Right kidney (tissue), 1 donor: ENCODE results near the gene LUC7L.
"Not testable (repeated sequence)": the region's sequence is repeated elsewhere in the genome, so short reads cannot be mapped to it uniquely, and the experiment has no call there.

Source experiments
- DNase-seq: peaks from one replicate; pipeline ENCODE4 v3.0.0-alpha.2; 2016

LUC7L gene

DNA sequence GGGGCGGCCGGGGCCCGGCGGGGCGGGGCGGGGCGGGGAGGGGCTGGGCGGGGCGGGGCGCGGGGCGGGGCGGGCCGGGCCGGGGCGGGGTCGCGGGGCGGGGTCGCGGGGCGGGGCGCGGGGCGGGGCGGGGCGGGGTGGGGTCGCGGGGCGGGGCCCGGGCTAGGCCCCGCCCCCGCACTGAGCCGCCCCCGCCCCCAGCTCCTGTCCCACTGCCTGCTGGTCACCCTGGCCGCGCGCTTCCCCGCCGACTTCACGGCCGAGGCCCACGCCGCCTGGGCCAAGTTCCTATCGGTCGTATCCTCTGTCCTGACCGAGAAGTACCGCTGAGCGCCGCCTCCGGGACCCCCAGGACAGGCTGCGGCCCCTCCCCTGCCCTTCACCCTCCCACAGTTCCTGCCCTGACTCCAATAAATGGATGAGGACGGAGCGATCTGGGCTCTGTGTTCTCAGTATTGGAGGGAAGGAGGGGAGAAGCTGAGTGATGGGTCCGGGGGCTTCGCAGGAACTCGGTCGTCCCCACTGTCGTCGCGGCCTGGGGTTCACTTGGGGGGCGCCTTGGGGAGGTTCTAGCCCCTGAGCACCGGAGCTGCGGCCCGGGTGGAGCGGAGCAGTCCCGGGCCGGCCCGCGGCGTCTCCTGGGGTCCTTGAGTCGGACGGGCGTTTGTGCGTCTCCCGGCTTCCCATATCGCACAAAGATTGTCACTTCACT lies 64.3 kb downstream of the LUC7L start:
- no peak for DNase-seq

DNA sequence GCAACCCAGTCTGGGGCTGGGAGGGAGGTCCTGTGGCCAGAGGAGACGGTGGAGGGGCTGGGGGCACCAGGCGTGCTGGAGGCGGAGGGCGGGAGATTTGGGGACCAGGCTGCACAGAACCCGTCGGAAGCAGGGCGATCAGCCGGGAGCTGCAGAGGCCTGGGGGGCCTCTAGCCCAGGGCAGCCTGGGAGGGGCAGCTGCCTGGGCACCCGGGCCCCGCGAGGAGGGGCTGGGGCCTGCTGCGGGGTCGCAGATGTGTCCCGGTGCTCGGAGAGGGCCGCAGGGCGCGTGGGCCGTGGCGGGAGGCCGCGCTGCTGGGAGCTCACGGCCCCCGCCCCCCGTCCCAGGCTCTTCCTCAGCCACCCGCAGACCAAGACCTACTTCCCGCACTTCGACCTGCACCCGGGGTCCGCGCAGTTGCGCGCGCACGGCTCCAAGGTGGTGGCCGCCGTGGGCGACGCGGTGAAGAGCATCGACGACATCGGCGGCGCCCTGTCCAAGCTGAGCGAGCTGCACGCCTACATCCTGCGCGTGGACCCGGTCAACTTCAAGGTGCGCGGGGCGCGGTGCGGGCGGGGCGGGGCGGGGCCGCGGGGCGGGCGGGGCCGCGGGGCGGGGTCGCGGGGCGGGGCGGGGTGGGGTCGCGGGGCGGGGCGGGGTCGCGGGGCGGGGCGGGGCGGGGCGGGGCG lies 65.0 kb downstream of the LUC7L start:
- DNase-seq = not testable (repeated sequence)

DNA sequence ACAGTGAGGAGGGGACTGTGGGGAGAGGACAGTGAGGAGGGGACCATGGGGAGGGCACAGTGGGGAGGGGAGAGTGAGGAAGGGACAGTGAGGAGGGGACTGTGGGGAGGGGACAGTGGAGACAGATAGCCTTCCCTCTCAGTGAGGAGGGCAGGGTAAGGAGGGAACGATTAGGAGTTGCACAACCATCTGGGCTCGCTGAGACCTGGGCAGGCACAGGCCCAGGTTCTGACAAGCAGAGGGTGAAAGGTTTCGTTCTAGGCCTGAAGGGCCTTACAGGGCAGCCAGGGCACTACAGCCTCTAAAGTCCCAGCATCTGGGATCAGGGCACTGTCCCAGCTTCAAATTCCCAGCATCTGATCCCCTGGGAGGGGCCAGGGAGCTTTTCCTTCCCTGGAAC lies 65.6 kb downstream of the LUC7L start:
- DNase-seq = not testable (repeated sequence)

DNA sequence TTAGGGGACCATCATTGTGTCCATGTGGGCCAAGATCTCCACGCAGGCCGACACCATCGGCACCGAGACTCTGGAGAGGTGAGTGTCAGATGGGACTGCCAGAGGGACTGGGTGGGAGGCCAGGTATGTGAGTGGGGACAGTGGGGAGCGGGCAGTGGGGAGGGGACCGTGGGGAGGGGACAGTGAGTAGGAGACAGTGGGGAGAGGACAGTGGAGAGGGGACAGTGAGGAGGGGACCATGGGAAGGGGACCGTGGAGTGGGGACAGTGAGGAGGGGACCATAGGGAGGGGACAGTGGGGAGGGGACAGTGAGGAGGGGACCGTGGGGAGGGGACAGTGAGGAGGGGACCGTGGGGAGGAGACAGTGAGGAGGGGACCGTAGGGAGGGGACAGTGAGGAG lies 66.1 kb downstream of the LUC7L start:
- not testable (repeated sequence) for DNase-seq

DNA sequence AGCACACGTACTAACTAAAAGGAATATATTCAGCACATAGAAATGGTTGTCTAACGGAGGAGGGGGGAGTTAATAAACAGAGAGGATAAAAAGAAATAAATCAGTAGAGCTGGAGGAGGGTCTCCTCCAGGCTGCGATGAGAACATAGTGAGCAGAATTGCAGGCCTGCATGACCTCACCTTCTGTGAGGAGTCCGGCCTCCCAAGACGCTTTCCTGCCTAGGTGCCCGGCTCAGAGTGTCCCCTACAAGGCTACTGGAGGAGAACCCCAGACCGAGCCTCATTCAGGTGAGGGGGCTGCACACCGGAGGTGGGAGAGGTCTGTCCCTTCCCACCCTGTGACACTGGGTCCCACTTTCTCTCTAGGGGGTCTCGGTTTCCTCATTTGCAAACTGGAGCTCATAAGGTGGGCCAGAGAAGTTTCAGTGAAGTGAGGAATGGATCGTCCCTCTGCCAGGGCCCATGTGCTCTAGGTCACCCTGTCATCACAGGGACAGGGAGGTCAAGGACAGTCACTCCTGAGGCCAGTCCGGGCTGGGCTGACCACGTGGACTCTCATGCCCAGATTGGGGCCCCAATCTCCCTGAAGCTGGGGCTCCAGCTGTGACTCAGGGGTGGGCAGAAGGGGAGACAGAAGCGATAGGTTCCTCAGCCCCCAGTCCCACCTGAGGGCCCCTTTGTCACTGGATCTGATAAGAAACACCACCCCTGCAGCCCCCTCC lies 66.8 kb downstream of the LUC7L start:
- no peak for DNase-seq

DNA sequence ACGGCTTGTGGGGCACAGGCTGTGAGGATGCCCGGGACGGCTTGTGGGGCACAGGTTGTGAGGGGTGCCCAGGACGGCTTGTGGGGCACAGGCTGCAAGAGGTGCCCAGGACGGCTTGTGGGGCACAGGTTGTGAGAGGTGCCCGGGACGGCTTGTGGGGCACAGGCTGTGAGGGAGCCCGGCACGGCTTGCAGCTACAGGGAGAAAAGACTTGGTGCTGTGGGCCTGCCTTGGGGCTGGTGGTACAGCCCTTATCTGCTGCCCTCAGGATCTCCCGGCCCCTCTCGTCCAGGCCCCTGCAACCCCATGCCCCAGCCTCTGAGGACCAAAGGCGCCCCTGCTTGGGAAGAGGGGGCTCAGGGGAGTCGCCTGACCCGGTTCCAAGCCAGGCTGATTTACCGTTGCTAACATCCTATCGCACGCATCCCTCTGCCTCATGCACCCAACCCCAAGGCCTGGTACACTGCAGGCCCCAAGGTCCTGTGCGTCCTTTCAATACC lies 68.5 kb downstream of the LUC7L start:
- DNase-seq = no peak

DNA sequence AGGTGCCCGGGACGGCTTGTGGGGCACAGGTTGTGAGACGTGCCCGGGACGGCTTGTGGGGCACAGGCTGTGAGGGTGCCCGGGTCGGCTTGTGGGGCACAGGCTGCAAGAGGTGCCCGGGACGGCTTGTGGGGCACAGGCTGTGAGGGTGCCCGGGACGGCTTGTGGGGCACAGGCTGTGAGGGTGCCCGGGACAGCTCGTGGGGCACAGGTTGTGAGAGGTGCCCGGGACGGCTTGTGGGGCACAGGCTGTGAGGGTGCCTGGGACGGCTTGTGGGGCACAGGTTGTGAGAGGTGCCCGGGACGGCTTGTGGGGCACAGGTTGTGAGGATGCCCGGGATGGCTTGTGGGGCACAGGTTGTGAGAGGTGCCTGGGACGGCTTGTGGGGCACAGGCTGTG lies 69.0 kb downstream of the LUC7L start:
- not testable (repeated sequence) for DNase-seq

DNA sequence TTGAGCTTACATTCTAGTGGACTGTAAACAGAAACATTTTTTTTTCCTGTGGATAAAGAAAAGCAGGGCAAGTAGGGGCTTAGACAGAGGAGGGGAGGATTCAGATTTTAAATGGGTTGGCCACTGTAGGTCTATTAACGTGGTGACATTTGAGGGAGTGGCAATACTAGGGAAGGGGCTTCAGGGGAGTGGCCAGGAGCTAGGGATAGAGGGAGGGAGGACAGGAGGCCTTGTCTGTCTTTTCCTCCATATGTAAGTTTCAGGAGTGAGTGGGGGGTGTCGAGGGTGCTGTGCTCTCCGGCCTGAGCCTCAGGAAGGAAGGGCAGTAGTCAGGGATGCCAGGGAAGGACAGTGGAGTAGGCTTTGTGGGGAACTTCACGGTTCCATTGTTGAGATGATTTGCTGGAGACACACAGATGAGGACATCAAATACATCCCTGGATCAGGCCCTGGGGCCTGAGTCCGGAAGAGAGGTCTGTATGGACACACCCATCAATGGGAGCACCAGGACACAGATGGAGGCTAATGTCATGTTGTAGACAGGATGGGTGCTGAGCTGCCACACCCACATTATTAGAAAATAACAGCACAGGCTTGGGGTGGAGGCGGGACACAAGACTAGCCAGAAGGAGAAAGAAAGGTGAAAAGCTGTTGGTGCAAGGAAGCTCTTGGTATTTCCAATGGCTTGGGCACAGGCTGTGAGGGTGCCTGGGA lies 70.0 kb downstream of the LUC7L start:
- DNase-seq = no peak

DNA sequence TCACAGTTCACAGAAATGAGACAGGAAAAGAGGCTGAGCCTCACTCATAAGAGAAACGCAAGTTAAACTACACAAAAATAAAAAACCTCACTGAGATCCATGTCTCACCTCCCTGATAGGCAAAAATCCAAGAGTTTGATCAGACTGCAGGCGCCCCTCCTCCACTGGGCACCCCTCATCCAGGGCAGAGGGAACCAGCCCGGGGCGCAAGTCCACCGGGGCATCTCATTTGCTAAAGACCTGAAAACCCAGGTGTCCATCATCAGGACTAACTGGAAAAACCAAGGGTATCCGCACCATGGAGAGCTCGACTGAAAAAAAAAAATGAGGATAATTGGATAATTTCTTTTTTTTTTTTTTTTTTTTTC lies 74.2 kb downstream of the LUC7L start:
- no peak for DNase-seq

DNA sequence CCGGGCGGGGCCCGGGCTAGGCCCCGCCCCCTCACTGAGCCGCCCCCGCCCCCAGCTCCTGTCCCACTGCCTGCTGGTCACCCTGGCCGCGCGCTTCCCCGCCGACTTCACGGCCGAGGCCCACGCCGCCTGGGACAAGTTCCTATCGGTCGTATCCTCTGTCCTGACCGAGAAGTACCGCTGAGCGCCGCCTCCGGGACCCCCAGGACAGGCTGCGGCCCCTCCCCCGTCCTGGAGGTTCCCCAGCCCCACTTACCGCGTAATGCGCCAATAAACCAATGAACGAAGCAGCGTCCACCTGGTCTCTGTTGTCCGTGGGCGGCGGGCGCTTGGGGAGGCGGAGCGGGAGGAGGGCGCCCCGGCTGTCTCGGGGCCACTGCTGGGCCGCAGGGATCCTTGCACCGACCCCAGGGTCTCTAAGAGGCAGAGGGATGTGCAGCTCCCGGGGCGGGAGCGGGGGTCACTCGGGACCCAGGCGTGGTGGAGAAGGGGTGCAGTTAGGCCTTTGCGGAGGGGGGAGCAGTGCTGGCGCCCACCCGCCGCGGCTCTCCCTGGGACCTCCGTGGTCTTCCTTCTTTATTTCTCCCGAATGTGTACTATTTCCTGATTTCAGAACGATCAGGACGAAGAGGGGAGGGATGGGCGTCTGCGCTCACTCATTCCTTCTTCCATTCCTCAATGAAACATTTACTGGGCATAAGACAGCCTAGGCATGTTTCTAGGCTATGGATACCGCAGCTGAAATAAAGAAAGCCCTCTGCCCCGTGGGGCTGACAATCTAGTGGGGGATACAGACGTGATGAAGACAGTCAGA lies 74.8 kb downstream of the LUC7L start:
- DNase-seq = peak; percentile 52

DNA sequence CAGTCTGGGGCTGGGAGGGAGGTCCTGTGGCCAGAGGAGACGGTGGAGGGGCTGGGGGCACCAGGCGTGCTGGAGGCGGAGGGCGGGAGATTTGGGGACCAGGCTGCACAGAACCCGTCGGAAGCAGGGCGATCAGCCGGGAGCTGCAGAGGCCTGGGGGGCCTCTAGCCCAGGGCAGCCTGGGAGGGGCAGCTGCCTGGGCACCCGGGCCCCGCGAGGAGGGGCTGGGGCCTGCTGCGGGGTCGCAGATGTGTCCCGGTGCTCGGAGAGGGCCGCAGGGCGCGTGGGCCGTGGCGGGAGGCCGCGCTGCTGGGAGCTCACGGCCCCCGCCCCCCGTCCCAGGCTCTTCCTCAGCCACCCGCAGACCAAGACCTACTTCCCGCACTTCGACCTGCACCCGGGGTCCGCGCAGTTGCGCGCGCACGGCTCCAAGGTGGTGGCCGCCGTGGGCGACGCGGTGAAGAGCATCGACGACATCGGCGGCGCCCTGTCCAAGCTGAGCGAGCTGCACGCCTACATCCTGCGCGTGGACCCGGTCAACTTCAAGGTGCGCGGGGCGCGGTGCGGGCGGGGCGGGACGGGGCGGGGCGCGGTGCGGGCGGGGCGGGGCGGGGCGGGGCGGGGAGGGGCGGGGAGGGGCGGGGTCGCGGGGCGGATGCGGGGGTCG lies 75.6 kb downstream of the LUC7L start:
- DNase-seq = not testable (repeated sequence)

DNA sequence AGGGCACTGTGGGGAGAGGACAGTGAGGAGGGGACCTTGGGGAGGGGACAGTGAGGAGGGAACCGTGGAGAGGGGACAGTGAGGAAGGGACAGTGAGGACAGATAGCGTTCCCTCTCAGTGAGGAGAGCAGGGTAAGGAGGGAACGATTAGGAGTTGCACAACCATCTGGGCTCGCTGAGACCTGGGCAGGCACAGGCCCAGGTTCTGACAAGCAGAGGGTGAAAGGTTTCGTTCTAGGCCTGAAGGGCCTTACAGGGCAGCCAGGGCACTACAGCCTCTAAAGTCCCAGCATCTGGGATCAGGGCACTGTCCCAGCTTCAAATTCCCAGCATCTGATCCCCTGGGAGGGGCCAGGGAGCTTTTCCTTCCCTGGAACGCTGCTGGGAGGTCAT lies 76.1 kb downstream of the LUC7L start:
- not testable (repeated sequence) for DNase-seq

DNA sequence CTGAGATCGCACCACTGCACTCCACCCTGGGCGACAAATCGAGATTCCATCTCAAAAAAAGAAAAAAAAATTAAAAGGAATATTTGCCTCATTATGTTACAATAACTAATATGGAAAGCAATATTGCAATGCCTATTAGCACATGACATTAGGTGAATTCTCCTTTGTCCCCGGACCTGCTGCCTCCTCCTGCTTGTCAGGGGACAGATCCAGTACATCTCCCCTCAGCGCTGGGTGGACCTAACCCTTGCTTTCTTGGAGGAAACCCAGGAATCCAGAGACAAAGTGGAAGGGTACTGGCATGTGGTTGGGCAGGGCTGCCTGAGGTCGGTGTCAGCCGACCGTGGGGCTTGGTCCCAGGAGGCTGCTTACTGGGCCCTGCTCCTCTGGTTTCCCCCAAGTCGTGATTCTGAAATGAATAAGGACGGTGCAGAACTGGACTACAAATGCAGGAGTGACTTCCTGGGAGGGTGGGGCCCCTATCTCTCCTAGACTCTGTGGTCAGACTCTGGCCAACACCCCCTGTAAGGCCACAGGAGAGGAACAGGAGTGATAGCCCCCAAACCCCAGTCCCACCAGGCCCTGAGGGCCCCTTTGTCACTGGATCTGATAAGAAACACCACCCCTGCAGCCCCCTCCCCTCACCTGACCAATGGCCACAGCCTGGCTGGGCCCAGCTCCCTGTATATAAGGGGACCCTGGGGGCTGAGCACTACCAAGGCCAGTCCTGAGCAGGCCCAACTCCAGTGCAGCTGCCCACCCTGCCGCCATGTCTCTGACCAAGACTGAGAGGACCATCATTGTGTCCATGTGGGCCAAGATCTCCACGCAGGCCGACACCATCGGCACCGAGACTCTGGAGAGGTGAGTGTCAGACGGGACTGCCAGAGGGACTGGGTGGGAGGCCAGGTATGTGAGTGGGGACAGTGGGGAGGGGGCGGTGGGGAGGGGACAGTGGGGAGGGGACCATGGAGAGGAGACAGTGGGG lies 76.8 kb downstream of the LUC7L start, which contains the start of gene HBZ:
HBZ (plus strand) TSS at position 504 of the 988 bp plus-strand sequence; CDS start at position 770, 266 bp downstream.
- DNase-seq = no peak

DNA sequence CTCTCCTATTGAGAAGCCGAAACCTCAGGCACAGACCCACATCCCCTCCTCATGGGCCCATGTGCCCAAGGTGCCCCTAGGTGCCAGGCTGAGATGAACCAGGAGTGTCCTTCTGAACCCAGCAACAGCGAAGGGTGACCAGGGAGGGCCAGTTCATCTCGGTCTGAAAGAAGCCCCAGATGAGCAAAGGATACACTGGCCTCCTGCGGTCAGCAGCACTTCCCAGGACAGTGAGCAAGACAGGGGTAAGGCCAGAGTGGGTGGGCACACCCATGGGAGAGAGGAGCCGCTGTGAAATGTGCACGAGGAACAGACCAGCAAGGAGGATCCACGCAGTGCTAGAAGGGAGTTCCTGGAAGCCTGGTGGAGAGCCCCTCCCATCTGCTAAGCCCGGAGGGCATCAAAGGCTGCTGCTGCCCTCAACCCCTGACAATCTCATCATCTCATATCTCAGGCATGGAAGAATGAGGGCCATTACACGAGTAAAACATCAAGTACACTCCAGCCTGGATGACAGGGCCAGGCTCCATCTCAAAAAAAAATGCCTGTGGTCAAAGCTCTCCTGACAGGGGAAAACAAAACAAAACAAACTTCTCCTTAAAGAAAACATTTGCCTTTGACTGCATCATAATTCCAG lies 80.1 kb downstream of the LUC7L start:
- DNase-seq = no peak

DNA sequence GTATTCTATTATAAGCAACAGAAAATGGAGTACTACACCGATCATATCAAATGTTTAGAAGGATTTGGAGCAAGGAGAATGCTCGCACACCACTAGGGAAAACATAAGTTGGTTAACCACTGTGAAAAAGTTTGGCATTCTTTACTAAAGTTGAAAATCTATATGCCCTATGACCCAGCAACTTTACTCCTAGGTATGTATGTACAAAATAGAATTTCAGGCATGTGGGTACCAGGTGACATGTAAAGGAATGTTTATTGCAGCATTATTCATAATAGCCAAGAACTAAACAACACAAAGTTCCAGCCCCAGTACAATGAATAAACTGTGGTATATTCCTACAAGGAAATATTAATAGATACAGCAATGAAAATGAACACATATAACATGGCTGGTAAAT lies 82.6 kb downstream of the LUC7L start:
- DNase-seq = no peak

DNA sequence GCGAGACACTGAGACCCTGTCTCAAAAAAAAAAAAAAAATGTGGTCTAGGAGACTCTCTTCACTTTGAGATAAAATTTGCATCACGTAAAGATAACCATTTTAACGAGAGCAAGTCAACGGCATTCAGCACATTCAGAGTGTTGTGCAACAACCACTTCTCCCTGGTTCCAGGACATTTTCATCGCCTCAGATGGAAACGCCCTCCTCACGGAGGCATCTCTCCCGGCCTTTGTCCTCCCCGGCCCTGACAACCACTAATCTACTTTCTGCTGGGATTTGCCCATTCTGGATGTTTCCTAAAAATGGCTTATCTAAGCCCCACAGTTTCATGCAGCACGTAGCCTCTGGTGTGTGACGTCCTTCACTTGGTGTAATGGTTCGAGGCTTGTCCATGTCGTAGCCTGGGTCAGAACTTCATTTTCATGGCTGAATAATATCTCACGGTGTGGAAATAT lies 84.4 kb downstream of the LUC7L start:
- no peak for DNase-seq

DNA sequence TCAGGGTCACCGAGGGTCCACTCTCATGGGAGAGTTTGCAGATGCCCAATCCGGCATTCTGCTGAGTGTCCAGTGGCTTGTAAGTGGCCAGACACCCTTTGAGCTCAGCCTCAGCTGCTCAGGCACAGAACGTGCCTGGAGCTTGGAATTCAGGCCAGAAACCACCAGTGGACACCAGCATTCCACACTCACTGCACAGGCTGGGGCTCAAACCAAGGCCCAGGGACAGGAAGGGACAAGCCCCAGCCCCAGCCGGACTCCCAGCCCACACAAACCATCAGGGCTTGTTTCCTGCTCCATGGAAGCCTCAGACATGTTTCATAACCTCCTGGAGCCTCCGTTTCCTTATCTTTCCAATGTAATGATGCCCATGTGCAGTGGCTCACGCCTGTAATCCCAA lies 85.8 kb downstream of the LUC7L start:
- DNase-seq = no peak

DNA sequence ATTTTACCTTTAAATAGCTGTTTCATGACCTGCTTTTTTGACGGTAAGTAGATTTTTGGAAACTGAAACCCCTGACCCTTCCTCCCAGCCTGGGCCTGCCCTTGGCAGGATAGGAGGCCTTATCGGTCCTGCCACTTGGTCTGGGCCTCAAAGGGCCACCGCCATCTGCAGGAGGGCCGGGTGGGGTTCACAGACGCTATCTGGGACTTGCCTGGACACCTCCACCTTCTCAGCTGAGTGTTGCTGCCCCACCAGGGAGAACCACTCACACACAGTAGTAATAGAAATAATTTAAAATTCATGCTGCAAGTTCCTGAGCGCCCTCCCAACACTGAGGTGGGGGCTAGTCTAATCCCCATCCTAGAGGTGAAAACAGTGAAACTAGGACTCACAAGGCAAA lies 86.2 kb downstream of the LUC7L start:
- no peak for DNase-seq

DNA sequence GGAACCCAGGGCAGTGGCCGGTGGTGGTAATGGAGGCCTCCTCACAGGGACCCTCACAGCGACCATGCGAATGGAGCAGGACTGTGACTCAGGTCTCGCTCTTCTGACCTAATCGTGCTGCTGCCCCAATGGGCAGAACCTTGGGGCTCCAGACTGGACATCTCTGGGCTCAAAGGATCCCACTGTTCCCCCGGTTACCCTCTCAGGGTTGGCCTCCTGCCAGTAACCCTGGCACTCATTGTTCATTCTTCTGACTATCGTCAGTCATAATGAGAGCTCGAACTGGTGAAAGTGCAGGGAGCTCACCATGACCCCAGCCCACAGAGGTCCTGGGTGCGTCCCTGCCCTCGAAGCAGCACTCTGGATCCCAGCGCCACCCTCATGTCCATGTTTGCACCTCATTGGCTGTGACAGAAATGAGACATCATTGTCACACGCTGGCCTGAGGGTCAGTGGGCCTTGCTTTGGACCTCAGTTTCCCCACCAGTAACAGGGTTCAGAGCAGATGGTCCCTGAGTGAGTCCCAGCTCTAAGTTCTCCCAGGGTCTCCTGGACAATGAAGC lies 86.8 kb downstream of the LUC7L start:
- DNase-seq = no peak
